HG03196 (cell line): Measurements from ENCODE around the gene MMP7.

Experiments used
- ATAC-seq: cut with Tn5 transposase; IDR thresholded peaks from one replicate; pipeline ENCODE4 v1.9.1; 2021; ENCODE audit not compliant: unreplicated experiment

The MMP7 gene

GRCh38 chr11:102495161-102496042 is 35.1 kb downstream of the MMP7 start:
- peak; percentile 65 for ATAC-seq

- no peak for ATAC-seq
Observed at GRCh38 chr11:102494216-102494615, 36.3 kb downstream of the MMP7 start.

- ATAC-seq, result no peak
Observed at GRCh38 chr11:102493524-102493923, 37.0 kb downstream of the MMP7 start.

GRCh38 chr11:102491969-102492368 is 38.6 kb downstream of the MMP7 start:
- no peak for ATAC-seq

- no peak for ATAC-seq
Observed at GRCh38 chr11:102489186-102490145, 41.1 kb downstream of the MMP7 start.

- ATAC-seq, result peak; percentile 87
Observed at GRCh38 chr11:102488208-102488607, 42.3 kb downstream of the MMP7 start.

GRCh38 chr11:102487214-102487613 is 43.3 kb downstream of the MMP7 start:
- no peak for ATAC-seq

- no peak for ATAC-seq
Observed at GRCh38 chr11:102486584-102486983, 44.0 kb downstream of the MMP7 start.

- ATAC-seq, result no peak
Observed at GRCh38 chr11:102485095-102485722, 45.3 kb downstream of the MMP7 start.

- no peak for ATAC-seq
Observed at GRCh38 chr11:102482433-102482832, 48.1 kb downstream of the MMP7 start.

GRCh38 chr11:102479733-102480132 is 50.8 kb downstream of the MMP7 start:
- no peak for ATAC-seq

GRCh38 chr11:102478673-102479299 is 51.8 kb downstream of the MMP7 start:
- no peak for ATAC-seq

- ATAC-seq, result peak; percentile 33
Observed at GRCh38 chr11:102476812-102477211, 53.7 kb downstream of the MMP7 start.

- no peak for ATAC-seq
Observed at GRCh38 chr11:102476069-102476468, 54.5 kb downstream of the MMP7 start.

- no peak for ATAC-seq
Observed at GRCh38 chr11:102473543-102473942, 57.0 kb downstream of the MMP7 start.

- ATAC-seq, result no peak
Observed at GRCh38 chr11:102472127-102472526, 58.4 kb downstream of the MMP7 start.

- no peak for ATAC-seq
Observed at GRCh38 chr11:102471474-102471873, 59.1 kb downstream of the MMP7 start.
